Ishikawa (cell line): ENCODE measurements around the gene MRPL40.

Experiments used
- CEBPB ChIP-seq: IDR thresholded peaks from 2 replicates; pipeline ENCODE4 v1.6.1; 2012
- CREB1 ChIP-seq: IDR thresholded peaks from 2 replicates; pipeline ENCODE4 v1.6.1; 2012; ENCODE audit warnings: low read depth
- EGR1 ChIP-seq: IDR thresholded peaks from 2 replicates; pipeline ENCODE4 v1.6.1; 2012
- EP300 ChIP-seq: IDR thresholded peaks from 2 replicates; pipeline ENCODE4 v1.6.1; 2012; ENCODE audit warnings: borderline replicate concordance
- MAX ChIP-seq: IDR thresholded peaks from 2 replicates; pipeline ENCODE4 v1.6.1; 2012
- NFIC ChIP-seq: IDR thresholded peaks from 2 replicates; pipeline ENCODE4 v1.6.1; 2012
- RAD21 ChIP-seq: IDR thresholded peaks from 2 replicates; pipeline ENCODE4 v1.6.1; 2012; ENCODE audit warnings: low read depth
- REST ChIP-seq: IDR thresholded peaks from 2 replicates; pipeline ENCODE4 v1.6.1; 2012; ENCODE audit warnings: low read depth, mild to moderate bottlenecking
- TAF1 ChIP-seq: IDR thresholded peaks from 2 replicates; pipeline ENCODE4 v1.6.1; 2012; ENCODE audit warnings: low read depth, mild to moderate bottlenecking
- TCF12 ChIP-seq: IDR thresholded peaks from 2 replicates; pipeline ENCODE4 v1.6.1; 2012; ENCODE audit warnings: low read depth
- TEAD4 ChIP-seq: IDR thresholded peaks from 2 replicates; pipeline ENCODE4 v1.6.1; 2012
- USF1 ChIP-seq: IDR thresholded peaks from 2 replicates; pipeline ENCODE4 v1.6.1; 2012
- YY1 ChIP-seq: IDR thresholded peaks from 2 replicates; pipeline ENCODE4 v1.6.1; 2012; ENCODE audit warnings: low read depth

GRCh38 chr22:19405652-19406051, 26.7 kb upstream of the MRPL40 start:
- no peak for TF ChIP-seq USF1
- TF ChIP-seq EP300, result no peak
- no peak for TF ChIP-seq TAF1
- TF ChIP-seq TCF12, result no peak
- no peak for TF ChIP-seq RAD21
- no peak for TF ChIP-seq YY1
- TF ChIP-seq MAX, result no peak
- no peak for TF ChIP-seq NFIC
- TF ChIP-seq EGR1, result no peak
- TF ChIP-seq REST, result no peak
- no peak for TF ChIP-seq CEBPB
- no peak for TF ChIP-seq TEAD4
- TF ChIP-seq CREB1, result no peak
